ENCODE results near the gene SLIT1. TPM values are rescaled to one million over a fixed set of nuclear protein-coding genes. Genes with fewer than 3 reads are reported as not detected.

Gene SLIT1
- total RNA-seq, 1 donor from 2014 or later, result under 0.01 TPM

DNA sequence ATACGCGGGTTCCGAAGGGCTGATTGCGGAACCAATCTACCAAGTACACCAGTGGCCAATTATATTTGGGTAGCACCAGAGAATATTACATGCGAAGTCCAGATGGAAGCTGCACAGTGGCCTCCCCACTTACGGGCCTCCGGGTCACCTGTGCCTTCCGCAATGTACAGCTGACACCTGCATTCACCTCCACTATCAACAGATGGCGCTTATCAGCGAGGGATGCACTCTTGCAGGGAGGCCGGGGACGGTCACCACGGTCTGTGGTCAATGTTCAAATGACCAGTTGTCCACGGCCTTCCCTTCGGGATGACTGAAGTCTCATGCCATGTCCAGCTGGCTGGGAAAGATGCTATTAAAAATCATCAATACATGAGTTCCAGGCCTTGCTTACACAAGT, 47.6 kb downstream of the SLIT1 start:
- DNase-seq, result peak; percentile 13

- no peak for DNase-seq
Measured at GRCh38 chr10:97136756-97137155, 49.0 kb downstream of the SLIT1 start.

DNA sequence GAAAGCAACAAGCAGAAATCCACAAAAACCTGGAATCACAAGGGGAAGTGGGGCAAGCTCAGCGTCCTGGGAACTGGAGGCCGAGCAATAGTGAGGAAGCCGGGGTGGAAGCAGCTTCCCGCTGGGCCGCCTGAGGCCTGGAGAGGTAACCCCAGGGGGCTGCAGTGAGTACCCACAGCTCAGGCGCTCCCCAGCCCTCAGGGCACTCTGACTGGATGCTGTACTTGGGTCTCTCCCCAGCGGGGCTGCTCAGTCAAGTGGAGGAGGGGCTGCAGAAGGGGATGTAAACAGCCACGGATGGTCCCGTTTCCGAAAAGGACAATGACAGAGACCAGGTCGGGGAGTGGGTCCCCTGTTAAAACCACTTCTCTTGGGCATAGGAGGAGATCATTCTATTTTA, 50.3 kb downstream of the SLIT1 start:
- no peak for DNase-seq

DNA sequence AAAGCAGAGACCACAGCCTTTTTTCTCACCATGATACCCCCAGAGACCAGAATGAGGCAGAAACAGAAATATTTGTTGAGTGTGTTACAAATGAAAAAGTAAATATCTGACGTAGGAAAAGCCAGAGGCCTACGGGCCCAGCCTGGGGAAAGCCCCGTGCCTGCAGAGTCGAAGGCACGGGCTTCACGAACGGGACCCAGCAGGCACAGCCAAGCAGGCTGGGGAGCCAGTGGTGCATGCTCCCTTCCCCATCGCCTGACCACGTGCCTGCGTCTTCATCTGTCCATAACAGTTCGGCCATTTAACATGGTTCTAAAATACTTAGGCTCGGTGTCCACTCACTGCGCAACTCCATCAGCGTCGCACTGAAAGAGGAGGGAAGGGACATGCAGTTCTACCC, 50.8 kb downstream of the SLIT1 start:
- no peak for DNase-seq

DNA sequence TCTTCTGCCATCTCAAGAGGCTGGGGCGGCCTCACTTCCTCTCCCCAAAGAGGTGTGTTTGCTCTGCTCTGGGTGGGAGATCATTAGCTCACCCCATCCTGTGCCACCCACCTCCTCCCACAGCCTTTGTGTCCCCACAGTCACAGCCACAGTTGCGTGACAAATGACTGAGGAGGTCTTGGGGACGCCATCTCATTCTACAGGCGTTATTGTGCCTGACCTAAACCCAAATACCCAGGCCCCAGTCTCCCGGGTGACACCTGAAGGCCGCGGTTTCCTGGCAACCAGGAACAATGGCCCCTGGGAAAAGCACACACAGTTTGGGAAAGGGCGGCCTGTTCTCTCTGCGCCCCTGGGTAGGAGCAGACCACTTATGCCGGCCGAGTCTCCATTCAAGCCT, 51.6 kb downstream of the SLIT1 start:
- no peak for DNase-seq

DNA sequence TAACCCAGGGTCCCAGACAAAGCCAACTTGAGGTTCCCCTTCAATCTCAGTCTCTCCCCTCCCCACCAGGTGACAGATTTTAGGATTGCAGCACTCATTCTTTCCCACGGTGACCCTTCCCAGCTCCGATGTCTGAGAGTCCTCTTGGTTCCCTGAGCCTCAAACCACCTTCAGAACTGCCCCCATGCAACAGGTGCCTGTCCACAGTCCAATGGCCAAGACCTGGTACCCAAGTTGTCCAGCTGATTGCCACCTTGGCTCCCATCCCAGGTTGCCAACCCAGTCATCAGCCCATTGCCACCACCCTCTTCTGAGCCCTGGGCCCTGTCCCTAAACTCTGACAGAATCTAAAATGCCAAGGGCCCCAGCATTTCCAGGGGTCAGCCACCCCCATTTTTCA, 53.5 kb downstream of the SLIT1 start:
- no peak for DNase-seq

GRCh38 chr10:97131666-97132065, 54.1 kb downstream of the SLIT1 start:
- no peak for DNase-seq

GRCh38 chr10:97131181-97131628, 54.6 kb downstream of the SLIT1 start:
- DNase-seq, result no peak

DNA sequence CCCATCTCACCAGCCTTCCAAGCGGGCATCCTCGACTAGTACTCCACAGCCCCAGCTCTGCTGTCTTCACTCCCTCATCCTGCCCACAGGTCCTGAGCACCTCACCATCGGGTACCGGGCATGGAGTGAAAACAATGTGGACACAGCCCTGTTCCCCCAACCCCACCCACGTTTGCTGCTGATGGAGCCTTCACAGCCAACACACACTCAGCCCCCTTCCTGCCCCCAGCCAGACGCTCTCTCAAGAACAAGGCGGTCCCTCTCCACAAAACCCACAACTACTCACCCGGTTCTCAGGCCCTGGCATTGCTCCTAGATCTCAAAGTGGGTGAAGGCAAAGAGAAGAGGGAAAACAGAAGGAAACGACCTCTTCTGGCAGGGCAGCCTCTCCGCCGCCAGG, 56.1 kb downstream of the SLIT1 start:
- no peak for DNase-seq

GRCh38 chr10:97128516-97129154, 57.1 kb downstream of the SLIT1 start:
- no peak for DNase-seq

GRCh38 chr10:97128039-97128492, 57.7 kb downstream of the SLIT1 start:
- DNase-seq, result no peak

GRCh38 chr10:97127509-97127908, 58.2 kb downstream of the SLIT1 start:
- no peak for DNase-seq

GRCh38 chr10:97124211-97124610, 61.5 kb downstream of the SLIT1 start:
- no peak for DNase-seq

DNA sequence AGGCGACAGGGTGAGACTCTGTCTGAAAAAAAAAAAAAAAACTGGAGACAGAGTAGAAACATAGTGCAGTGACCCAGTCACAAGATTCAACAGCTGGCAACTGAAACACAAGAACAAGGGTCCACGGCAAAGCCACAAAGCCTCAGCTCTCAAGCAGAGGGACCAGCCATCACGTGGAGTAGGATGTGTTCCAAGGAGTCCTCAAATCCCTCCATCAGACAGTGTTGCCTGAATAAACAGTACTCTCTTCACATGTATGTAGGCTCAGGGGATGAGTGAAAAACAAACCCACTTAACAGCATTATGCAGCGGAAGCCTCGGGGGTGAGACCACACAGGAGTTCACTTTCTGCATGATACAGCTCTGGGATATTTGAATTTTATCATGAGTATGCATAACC, 62.0 kb downstream of the SLIT1 start:
- no peak for DNase-seq

GRCh38 chr10:97121041-97121440, 64.7 kb downstream of the SLIT1 start:
- DNase-seq, result no peak

DNA sequence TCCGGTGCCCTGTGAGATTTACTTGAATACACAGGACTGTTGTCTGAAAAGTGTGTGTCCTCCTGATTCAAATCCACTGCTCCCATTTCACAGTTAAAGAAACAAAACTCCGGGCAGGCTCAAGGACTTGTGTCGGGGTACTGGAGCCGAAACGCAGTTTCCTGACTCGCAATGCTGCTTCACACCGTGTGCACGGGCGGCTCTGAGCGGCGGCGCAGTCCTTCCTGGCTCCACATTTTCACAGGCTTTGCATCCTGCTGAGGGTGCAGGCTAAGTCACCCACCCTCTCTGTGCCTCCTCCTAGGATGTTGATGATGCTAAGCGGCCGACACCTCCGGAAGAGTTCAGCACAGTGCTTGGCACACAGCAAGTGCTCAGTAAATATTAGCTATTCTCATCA, 65.4 kb downstream of the SLIT1 start:
- no peak for DNase-seq

GRCh38 chr10:97119058-97119745, 66.6 kb downstream of the SLIT1 start:
- no peak for DNase-seq

DNA sequence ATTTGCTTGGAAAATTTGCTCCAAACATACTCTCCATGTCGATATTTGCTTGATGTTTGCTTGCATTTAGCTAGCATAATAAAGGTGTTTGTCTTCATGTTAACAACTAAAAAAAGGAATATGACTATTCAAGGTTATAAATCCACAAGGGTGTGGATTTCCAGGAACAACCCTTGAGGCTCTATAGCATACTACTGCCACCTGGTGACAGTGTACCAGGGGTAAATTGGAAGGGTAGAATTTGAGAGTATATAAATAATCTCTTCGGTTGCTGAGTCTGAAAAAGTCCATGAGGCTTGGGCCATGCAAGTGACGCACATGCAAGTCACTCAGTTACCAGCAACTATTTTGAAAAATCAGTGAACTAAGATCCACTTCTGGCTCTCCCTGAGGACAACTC, 68.4 kb downstream of the SLIT1 start:
- DNase-seq, result peak; percentile 32

GRCh38 chr10:97116462-97117162, 69.1 kb downstream of the SLIT1 start:
- DNase-seq, result no peak

GRCh38 chr10:97115846-97116245, 69.9 kb downstream of the SLIT1 start:
- no peak for DNase-seq

- DNase-seq, result no peak
Measured at GRCh38 chr10:97111615-97112014, 74.1 kb downstream of the SLIT1 start.

DNA sequence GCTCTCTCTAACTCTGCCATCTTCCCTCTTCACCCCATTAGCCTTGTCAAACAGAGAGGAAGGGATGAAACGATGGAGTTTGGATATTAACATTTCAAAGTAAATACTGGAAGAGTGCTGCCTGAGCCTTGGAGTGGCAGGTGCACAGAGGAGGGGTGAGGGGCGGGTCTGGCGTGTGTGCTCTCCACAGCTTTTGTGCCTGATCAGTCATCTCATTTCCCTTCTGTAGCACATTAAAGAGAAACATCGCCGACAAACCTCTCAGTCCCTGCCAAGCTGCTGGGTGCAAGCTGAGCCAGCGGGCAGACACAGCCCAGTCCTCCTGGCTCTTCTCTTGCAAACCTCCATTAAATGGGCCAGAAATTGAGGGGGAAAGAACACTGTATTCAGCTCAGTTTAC, 76.2 kb downstream of the SLIT1 start:
- no peak for DNase-seq

DNA sequence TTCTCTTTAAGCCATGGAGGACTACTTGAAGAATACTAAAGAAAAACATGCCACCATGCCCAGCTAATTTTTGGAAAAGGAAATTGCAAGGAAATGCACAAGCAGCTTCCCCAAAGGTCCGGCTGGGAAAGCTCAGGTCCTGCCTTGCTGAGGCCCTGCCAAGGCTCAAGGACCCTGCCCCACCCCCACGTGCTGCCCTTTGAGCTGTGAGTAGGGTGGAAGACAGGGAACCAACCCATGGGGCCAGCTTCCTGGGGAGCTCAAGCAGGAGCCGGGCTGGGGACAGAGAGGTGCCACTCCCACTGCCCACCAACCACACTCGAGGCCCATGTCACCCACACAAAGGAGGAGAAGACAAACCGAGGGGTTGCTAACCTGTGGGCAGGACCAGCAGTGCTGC, 78.2 kb downstream of the SLIT1 start:
- DNase-seq, result no peak

- DNase-seq, result no peak
Measured at GRCh38 chr10:97106207-97106606, 79.6 kb downstream of the SLIT1 start.
